GM21576 (cell line): Measurements from ENCODE around the gene GTF2F1.
"Not testable (repeated sequence)": the region's sequence is repeated elsewhere in the genome, so short reads cannot be mapped to it uniquely, and the experiment has no call there.

Experiments used
- ATAC-seq: cut with Tn5 transposase; IDR thresholded peaks from one replicate; pipeline ENCODE4 v1.9.1; 2021; ENCODE audit warnings: mild to moderate bottlenecking, moderate library complexity; ENCODE audit not compliant: unreplicated experiment

Gene GTF2F1

GRCh38 chr19:6358003-6358402 is 35.0 kb downstream of the GTF2F1 start:
- no peak for ATAC-seq

GRCh38 chr19:6357174-6357573 is 35.8 kb downstream of the GTF2F1 start:
- no peak for ATAC-seq

DNA sequence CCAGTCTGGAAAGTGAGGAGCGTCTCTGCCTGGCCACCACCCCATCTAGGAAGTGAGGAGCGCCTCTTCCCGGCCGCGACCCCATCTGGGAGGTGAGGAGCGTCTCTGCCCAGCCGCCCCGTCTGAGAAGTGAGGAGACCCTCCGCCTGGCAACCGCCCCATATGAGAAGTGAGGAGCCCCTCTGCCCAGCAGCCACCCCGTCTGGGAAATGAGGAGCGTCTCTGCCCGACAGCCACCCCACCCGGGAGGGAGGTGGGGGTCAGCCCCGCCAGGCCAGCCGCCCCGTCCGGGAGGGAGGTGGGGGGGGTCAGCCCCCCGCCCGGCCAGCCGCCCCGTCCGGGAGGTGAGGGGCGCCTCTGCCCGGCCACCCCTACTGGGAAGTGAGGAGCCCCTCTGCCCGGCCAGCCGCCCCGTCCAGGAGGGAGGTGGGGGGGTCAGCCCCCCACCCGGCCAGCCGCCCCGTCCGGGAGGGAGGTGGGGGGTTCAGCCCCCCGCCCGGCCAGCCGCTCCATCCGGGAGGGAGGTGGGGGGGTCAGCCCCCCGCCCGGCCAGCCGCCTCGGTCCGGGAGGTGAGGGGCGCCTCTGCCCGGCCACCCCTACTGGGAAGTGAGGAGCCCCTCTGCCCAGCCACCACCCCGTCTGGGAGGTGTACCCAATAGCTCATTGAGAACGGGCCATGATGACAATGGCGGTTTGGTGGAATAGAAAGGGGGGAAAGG is 37.5 kb downstream of the GTF2F1 start:
- ATAC-seq, result not testable (repeated sequence)

DNA sequence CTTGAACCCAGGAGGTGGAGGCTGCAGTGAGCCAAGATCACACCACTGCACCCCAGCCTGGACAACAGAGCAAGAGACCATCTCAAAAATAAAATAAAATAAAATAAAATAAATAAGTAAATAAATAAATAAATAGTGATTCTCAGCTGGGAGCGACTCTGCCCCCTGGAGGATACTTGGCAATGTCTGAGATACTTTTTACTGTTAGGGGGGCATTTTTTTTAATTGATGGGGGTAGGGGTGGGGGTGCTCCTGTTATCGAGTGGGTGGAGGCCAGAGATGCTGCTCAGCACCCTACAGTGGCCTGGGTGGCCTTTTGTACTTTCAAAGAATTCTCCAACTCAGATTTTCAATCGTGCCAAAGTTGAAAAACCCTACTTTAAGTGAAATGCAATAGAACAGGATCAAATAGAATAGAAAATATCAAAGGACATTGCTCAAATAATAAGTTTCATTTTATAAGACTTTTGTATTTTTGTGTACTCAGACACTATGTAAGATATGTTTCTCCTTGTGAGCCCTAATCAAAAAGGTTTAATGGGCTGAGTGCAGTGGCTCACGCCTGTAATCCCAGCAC is 38.8 kb downstream of the GTF2F1 start:
- no peak for ATAC-seq

GRCh38 chr19:6352381-6353165 is 40.4 kb downstream of the GTF2F1 start:
- no peak for ATAC-seq

GRCh38 chr19:6350688-6351087 is 42.3 kb downstream of the GTF2F1 start:
- no peak for ATAC-seq

DNA sequence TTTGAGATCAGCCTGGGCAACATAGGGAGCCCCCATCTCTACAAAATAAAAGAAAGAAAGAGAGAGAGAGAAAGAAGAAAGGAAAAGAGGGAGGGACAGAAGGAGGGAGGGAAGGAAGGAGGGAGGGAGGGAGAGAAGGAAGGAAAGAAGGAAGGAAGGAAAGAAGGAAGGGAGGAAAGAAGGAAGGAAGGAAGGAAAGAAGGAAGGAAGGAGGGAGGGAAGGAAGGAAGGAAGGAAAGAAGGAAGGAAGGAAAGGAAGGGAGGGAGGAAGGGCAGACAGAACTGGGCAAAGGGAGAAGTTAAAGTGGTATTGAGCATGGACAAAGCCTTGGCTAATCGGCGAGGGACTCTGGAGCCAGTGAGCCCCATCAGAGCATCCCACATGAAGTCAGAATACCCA is 43.7 kb downstream of the GTF2F1 start:
- not testable (repeated sequence) for ATAC-seq

- ATAC-seq, result no peak
Measured at GRCh38 chr19:6343462-6343861, 49.5 kb downstream of the GTF2F1 start.

GRCh38 chr19:6340493-6341201 is 52.3 kb downstream of the GTF2F1 start:
- ATAC-seq, result no peak

DNA sequence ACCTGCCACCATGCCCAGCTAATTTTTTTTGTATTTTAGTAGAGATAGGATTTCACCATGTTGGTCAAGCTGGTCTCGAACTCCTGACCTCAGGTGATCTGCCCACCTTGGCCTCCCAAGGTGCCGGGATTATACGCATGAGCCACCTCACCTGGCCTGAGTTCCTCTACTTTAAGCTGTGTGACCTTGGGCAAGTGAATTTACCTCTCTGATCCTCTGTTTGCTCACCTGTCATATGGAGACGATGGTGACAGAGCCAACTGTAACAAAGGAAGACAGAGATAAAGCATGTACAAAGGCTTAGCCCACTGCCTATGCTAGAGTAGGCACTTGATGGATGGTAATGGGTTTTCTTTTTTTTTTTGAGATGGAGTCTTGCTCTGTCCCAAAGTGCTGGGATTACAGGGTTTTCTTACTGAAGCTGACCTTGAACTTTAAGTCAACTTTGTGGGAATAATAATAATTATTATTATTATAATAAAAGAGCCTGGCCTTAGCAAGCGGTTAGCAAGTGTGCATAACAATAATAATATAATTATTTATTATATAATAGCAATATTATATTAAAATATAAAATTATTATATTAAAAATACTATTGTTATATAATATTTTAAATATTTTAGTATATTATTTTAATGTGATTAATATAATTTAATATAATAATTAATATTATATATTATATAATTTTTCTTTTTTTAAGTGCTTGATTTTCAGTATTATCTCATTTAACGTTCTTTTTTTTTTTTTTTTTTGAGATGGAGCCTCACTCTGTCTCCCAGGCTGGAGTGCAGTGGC is 58.3 kb downstream of the GTF2F1 start:
- no peak for ATAC-seq

DNA sequence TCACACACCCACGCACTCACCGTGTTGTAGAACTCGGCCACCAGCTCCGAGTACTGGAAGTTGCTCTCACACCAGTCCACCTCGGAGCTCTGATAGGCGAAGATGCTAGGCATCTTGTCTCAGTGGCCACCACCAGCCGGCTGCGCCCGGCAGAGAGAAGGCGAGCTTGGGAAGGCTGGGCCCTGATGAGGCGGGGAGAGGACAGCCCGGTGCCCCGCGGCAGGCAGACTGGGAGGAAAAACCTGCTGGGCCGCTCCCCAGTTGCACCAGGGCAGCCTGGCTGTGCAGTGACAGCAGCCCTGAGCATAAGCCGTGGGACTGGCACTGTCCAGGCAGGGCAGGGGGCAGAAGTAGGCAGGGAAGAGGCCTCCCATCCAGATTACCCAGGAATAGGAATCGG is 59.5 kb downstream of the GTF2F1 start, which contains the start of gene ACER1:
Gene ACER1 (minus strand): TSS at position 174 of the 400 bp plus-strand sequence. CDS start 61 bp downstream, at position 113.
- no peak for ATAC-seq
